Epithelial cell of proximal tubule (primary cell): ENCODE results near the gene RASL10A. TPM values are rescaled to one million over a fixed set of nuclear protein-coding genes. Genes with fewer than 3 reads are reported as not detected.

Experiments used
- DNase-seq: peaks from one replicate; pipeline ENCODE4 v3.0.0-alpha.2; 2011; ENCODE audit warnings: low read depth
- H3K4me3 ChIP-seq: 2 replicates; pipeline ENCODE4 v1.5.1; 2011; ENCODE audit warnings: low read depth, mild to moderate bottlenecking, low read length
- CTCF ChIP-seq: conservative IDR thresholded peaks from 2 replicates; pipeline ENCODE4 v1.5.1; 2012; ENCODE audit warnings: low read depth, mild to moderate bottlenecking, low read length
- total RNA-seq: library from RNA; depleted of rRNA; stranded (reverse); fragments of >200 nt; gene quantifications from 2 replicates; pipeline ENCODE4 v1.2.3, GENCODE V29; 2015

Gene RASL10A
- total RNA-seq, 1 donor from 2014 or later, result 0.12 TPM

GRCh38 chr22:29328566-29329500 lies 13.3 kb upstream of the RASL10A start:
- TF ChIP-seq CTCF, result no peak
- no peak for DNase-seq
- no peak overlapping the region for H3K4me3 ChIP-seq

GRCh38 chr22:29328055-29328454 lies 12.6 kb upstream of the RASL10A start:
- DNase-seq, result no peak
- no peak overlapping the region for H3K4me3 ChIP-seq
- no peak for TF ChIP-seq CTCF

GRCh38 chr22:29327089-29327764 lies 11.7 kb upstream of the RASL10A start:
- no peak for DNase-seq
- H3K4me3 ChIP-seq, result no peak overlapping the region
- TF ChIP-seq CTCF, result no peak

GRCh38 chr22:29326481-29326880 lies 11.0 kb upstream of the RASL10A start:
- TF ChIP-seq CTCF, result no peak
- DNase-seq, result no peak
- H3K4me3 ChIP-seq, result no peak overlapping the region

GRCh38 chr22:29325785-29326315 lies 10.4 kb upstream of the RASL10A start:
- H3K4me3 ChIP-seq, result no peak overlapping the region
- DNase-seq, result no peak
- no peak for TF ChIP-seq CTCF

GRCh38 chr22:29325356-29325755 lies 9.9 kb upstream of the RASL10A start:
- DNase-seq, result no peak
- no peak for TF ChIP-seq CTCF
- H3K4me3 ChIP-seq, result no peak overlapping the region
